ENCODE results near the gene VSX1.

The VSX1 gene

GRCh38 chr20:25081730-25082497, at the start of gene VSX1:
VSX1 (minus strand) TSS chr20:25082141; CDS start chr20:25082096, 45 bp downstream.
- DNase-seq (ENCODE audit: low spot score): no peak

- no peak for DNase-seq (ENCODE audit: low spot score)
Observed at GRCh38 chr20:25129908-25130307, 48.0 kb upstream of the VSX1 start.

DNA sequence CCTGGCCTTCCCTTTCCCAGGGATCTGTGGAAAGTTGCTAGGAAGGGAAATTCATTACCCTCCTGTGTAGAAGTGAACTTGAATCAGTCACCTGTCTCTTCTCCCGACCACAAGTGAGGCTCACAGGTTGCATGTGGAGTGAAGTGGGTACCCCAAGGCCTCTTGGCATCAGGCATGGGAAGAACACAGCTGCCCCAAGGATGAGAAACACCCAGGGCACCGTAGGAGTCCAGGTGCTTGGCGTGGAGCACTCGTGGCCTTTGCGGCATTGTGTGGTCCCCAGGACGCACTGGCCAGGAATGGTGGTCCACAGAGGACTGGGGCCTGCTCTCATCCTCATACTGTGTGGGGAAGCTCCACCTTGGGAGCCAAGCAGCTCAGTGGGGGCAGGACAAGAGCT, 47.5 kb upstream of the VSX1 start:
- DNase-seq (ENCODE audit: low spot score): no peak

GRCh38 chr20:25128649-25129048, 46.7 kb upstream of the VSX1 start:
- DNase-seq (ENCODE audit: low spot score): no peak

- no peak for DNase-seq (ENCODE audit: low spot score)
Observed at GRCh38 chr20:25127761-25128537, 46.0 kb upstream of the VSX1 start.

GRCh38 chr20:25126204-25127029, 44.5 kb upstream of the VSX1 start:
- no peak for DNase-seq (ENCODE audit: low spot score)

GRCh38 chr20:25125636-25126035, 43.7 kb upstream of the VSX1 start:
- DNase-seq (ENCODE audit: low spot score): no peak

DNA sequence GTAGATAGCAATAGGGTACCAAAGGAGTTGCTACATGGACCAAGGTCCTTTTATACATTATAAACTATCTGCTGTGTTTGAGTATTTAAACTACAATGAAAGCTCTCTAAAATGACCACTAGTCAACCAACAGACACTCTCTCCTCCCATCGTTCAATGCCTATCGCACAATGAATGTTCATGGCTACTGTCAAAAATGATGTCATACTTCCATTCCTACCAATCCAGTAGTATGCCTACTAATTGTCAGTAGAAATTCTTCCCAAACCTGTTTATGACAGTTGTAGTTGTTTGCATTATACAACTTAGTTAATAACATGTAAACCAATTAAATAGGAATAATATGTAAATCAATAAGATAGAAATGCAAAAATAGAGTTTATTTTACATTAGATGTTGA, 39.0 kb upstream of the VSX1 start:
- no peak for DNase-seq (ENCODE audit: low spot score)

DNA sequence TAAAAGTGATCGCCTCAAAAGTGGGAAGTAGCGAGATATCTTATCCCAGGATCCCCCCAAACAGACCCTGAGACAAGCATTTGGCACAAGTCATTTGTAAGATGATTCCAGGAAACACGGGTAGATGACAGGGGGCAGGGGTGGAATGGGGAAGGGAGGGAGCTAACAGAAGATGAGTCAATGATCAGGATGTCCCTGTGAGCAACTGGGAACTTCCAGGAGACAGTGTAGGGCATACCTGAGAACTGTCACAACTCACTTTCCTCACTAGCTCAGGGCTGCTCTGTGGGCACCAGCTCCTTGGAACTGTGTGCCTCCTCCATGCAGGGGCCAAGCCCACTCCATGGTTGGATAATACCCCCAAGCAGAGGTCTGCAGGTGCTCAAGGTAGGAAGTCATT, 38.5 kb upstream of the VSX1 start:
- DNase-seq (ENCODE audit: low spot score): no peak

- no peak for DNase-seq (ENCODE audit: low spot score)
Observed at GRCh38 chr20:25118529-25118928, 36.6 kb upstream of the VSX1 start.

DNA sequence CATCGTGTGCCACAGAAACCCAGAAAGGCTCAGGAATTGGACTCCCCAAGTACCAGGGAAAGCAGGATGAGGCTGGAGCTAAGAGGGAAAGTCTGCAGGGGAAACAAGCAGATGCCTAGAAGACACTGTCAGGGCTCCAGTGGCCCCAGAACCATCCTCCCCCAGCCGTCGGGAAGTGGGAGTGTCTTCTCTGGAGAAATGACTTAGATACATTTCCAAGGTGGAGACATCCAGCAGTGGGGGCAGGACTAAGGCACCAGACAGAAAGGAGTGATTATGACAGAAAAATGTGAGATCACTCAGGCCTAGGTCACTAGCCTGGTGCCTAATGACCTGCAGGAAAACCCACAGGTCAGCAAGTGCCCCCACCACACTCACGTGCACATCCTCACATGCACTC, 36.0 kb upstream of the VSX1 start:
- DNase-seq (ENCODE audit: low spot score): no peak

DNA sequence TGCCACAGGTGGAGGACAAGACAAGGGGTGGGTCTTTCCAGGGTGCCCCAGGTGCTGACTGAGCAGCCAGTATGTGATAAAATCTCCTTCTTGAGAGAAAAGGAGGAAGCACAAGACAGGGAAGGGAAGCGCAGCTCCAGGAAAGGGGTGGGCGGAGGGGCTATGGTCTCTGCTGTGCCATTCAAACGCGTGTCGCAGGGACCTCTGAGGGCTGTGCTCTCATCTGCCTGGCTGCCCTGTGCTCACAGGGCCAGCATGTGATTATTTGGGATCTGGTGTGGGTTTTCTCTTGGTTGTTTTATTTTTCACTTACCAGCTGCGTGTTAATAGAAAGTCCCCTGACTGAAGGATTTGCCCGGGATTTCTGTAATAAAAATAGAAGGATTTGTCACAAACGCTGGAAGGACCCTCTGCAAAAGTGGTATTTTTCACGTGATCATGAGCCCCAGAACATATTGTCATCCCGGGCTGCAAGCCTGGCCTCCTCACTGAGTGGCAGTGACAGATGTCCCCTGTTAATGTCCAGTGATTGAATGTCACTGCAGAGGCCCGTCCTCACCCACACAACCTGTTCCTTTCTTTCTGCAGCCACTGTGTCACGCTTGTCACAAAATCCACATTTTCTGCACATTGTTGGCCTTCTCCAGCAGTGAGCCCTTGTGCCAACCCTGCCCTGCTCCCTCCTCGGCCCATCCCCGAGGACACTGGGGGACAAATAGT, 35.0 kb upstream of the VSX1 start:
- no peak for DNase-seq (ENCODE audit: low spot score)

DNA sequence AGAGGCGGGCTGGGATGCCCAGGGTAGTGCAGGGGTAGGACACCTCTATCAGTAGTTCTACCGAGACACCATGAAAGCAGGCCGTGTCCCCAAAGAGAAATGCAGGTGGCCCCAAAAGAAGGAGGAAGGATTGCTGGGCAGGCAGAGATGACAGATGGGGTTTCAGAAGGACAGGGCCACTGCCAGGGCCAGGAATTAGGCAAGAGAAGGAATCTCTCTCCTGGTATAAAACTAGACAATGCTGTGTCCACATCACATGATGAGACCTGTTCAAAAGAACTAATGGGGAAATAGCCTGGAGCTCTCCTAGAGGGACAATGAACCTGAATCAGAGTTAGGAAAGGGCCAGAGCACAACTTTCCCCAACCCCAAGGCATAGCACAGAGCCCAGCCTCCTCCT, 21.6 kb upstream of the VSX1 start:
- no peak for DNase-seq (ENCODE audit: low spot score)

GRCh38 chr20:25100914-25101313, 19.0 kb upstream of the VSX1 start:
- DNase-seq (ENCODE audit: low spot score): no peak

- no peak for DNase-seq (ENCODE audit: low spot score)
Observed at GRCh38 chr20:25099601-25100140, 17.7 kb upstream of the VSX1 start.

DNA sequence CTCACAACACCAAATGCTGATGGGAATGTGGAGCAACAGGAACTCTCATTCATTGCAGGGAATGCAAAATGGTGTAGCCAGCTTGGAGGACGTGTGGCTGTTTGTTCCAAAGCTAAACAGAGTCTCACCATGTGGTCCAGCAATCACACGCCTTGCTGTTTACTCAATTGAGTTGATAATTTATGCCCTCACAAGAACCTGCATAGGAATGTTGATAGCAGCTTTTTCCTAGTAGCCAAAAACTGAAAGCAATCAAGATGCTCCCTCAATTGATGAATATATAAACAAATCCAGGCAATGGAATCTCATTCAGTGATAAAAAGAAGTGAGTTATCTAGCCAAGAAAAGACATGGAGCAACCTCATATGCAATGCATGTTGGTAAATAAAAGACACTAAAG, 15.6 kb upstream of the VSX1 start:
- DNase-seq (ENCODE audit: low spot score): no peak

- no peak for DNase-seq (ENCODE audit: low spot score)
Observed at GRCh38 chr20:25090492-25091429, 8.8 kb upstream of the VSX1 start.

DNA sequence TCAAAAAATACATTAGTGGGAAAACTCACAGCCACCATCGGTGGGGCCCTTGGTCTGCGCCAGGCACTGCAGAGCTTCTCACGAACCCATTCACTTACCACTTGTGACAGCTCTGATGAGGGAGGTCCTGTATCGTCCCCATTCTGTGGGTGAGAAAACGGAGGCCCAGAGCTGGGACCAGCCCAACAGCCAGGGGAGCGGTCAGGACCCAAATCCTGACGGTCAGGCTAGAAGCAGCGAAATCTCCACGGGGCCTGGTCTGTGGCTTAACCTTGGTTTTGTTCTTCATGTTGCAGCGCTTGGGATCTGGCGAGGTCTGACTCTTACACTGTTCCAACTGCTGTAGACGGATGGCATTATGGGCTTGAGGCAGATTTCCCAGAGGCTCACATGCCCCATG, 7.7 kb upstream of the VSX1 start:
- DNase-seq (ENCODE audit: low spot score): no peak

GRCh38 chr20:25089096-25089495, 7.2 kb upstream of the VSX1 start:
- no peak for DNase-seq (ENCODE audit: low spot score)

DNA sequence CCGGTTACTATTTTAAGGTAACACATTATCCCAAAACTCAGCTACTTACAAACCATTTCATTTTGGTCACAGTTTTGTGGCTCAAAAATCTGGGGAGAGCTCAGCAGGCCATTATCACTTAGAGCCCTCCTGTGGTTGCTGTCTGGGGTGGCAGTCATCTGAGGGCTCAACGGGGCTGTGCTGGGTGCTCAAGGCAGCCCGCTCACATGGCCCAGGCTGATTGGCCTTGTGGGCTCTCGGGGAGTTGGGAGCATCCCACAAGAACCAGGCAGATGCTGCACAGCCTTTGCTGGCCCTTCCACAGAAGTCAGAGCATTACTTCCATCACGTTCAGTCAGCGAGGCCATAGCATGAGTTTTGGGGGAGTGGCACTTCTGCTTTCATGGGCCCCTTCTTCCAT, 6.3 kb upstream of the VSX1 start:
- DNase-seq (ENCODE audit: low spot score): no peak

All from pons (tissue), 1 donor.